HFFc6 (cell line): ENCODE data around the gene TSEN34. TPM values are rescaled to one million over a fixed set of nuclear protein-coding genes. Genes with fewer than 3 reads are reported as not detected.
A peak's percentile ranks its signal among the peaks of the same experiment; 100 is the strongest.

Experiments
- DNase-seq: peaks from one replicate; pipeline ENCODE4 v3.0.0-alpha.2; 2018
- H3K27ac Mint-ChIP-seq: 2 replicates; pipeline ENCODE4 v1.8.0; 2020; ENCODE audit warnings: mild to moderate bottlenecking, mixed read lengths
- H3K27me3 Mint-ChIP-seq: 2 replicates; pipeline ENCODE4 v1.8.0; 2021; ENCODE audit warnings: mild to moderate bottlenecking, moderate library complexity, mixed read lengths; ENCODE audit not compliant: insufficient read depth
- H3K36me3 Mint-ChIP-seq: 2 replicates; pipeline ENCODE4 v1.8.0; 2021; ENCODE audit warnings: low read depth, mixed read lengths
- H3K4me1 Mint-ChIP-seq: 2 replicates; pipeline ENCODE4 v1.8.0; 2020; ENCODE audit warnings: low read depth, mixed read lengths
- H3K4me3 Mint-ChIP-seq: 2 replicates; pipeline ENCODE4 v1.8.0; 2020; ENCODE audit warnings: mild to moderate bottlenecking, moderate library complexity, mixed read lengths
- H3K9me3 Mint-ChIP-seq: 2 replicates; pipeline ENCODE4 v1.8.0; 2020; ENCODE audit warnings: mild to moderate bottlenecking, mixed read lengths
- CTCF ChIP-seq: fragments of 200-600 bp; sonication (generic); IDR thresholded peaks from 2 replicates; pipeline ENCODE4 v1.5.0; 2021; ENCODE audit warnings: antibody characterized with exemption, mild to moderate bottlenecking
- long read RNA-seq: library from polyadenylated mRNA; unstranded; transcript quantifications from one replicate; pipeline ENCODE4 v2.0.0, GENCODE V29; 2019
- total RNA-seq, 6 experiments: library from RNA; stranded (reverse); fragmentation: NEBNext Ultra II Directional; extraction: Animal tissue kit (Norgen Biotek cat#: 25700); gene quantifications; 2 replicates in 1 of 6; 3 replicates in 5 of 6; pipeline ENCODE4 v1.2.3, GENCODE V29; 2021

The TSEN34 gene
- total RNA-seq: 10 to 100 TPM; 51.2 to 58.8 (median 54.4) TPM
- long read RNA-seq, transcript TSEN34-203 (4 exons, 1,349 nt): major isoform, 134 of 169 reads
- long read RNA-seq, transcript TSEN34-201 (5 exons, 2,294 nt): minor isoform, 23 of 169 reads
- long read RNA-seq, partial matches to known transcripts: 3 of 169 reads
- long read RNA-seq, other reads (novel, unspliced or antisense): 6 of 169 reads

- Mint-ChIP-seq H3K4me3 (peak within 1 kb of the TSS; percentile 94), H3K27me3 (peaks cover 4% of the 10 kb centered on the region), H3K36me3 (peaks cover 30% of the 10 kb centered on the region; the same call in 1 of the 2 replicates), H3K4me1 (peaks cover 37% of the 10 kb centered on the region), H3K9me3 (no peaks in the 10 kb centered on the region), H3K27ac (peak within 1 kb of the TSS; percentile 99)
- peak; percentile 60 for DNase-seq
- TF ChIP-seq CTCF: no peak
These were observed at the start of gene TSEN34 for GRCh38 chr19:54191011-54191810. Gene TSEN34, plus strand, starts transcription at chr19:54191308. Its CDS starts 57 bp downstream, at chr19:54191365.

- peak; percentile 25 for DNase-seq
- Mint-ChIP-seq H3K27me3 (peaks cover 2% of the 10 kb centered on the region; the same call in 1 of the 2 replicates), H3K4me3 (no peak overlapping the region), H3K4me1 (peaks cover 42% of the 10 kb centered on the region), H3K36me3 (peaks cover 29% of the 10 kb centered on the region), H3K9me3 (no peaks in the 10 kb centered on the region), H3K27ac (peak overlapping the region; percentile 54; the same call in 1 of the 2 replicates)
- TF ChIP-seq CTCF: no peak
These were observed 49.8 kb upstream of the TSEN34 start for GRCh38 chr19:54141356-54141755.

GRCh38 chr19:54142166-54142780, 48.8 kb upstream of the TSEN34 start:
- Mint-ChIP-seq H3K9me3 (no peaks in the 10 kb centered on the region), H3K27ac (peak overlapping the region; percentile 54; the same call in 1 of the 2 replicates), H3K27me3 (peaks cover 2% of the 10 kb centered on the region; the same call in 1 of the 2 replicates), H3K36me3 (peaks cover 29% of the 10 kb centered on the region), H3K4me3 (no peak overlapping the region; the same call in 1 of the 2 replicates), H3K4me1 (peaks cover 40% of the 10 kb centered on the region)
- DNase-seq: peak; percentile 56
- TF ChIP-seq CTCF: no peak

GRCh38 chr19:54145541-54146158, 45.5 kb upstream of the TSEN34 start:
- no peak for DNase-seq
- peaks cover 35% of the 10 kb centered on the region for H3K36me3 Mint-ChIP-seq
- no peaks in the 10 kb centered on the region for H3K9me3 Mint-ChIP-seq
- peaks cover 21% of the 10 kb centered on the region for H3K4me1 Mint-ChIP-seq
- no peak overlapping the region for H3K4me3 Mint-ChIP-seq
- peaks cover 5% of the 10 kb centered on the region for H3K27me3 Mint-ChIP-seq
- no peak for TF ChIP-seq CTCF
- no peak overlapping the region for H3K27ac Mint-ChIP-seq

- Mint-ChIP-seq H3K27ac (peak overlapping the region; percentile 38; the same call in 1 of the 2 replicates), H3K9me3 (no peaks in the 10 kb centered on the region), H3K4me3 (no peak overlapping the region), H3K36me3 (peaks cover 28% of the 10 kb centered on the region), H3K4me1 (peaks cover under 1% of the 10 kb centered on the region; the same call in 1 of the 2 replicates), H3K27me3 (peaks cover 4% of the 10 kb centered on the region)
- no peak for TF ChIP-seq CTCF
- no peak for DNase-seq
These were observed 43.4 kb upstream of the TSEN34 start for GRCh38 chr19:54147676-54148075.
